ENCODE results near the gene CRLF1. TPM values are rescaled to one million over a fixed set of nuclear protein-coding genes. Genes with fewer than 3 reads are reported as not detected.

Gene CRLF1
- total RNA-seq, 1 experiment from 2014 or later, result 4.3 TPM

- DNase-seq (ENCODE audit: unreplicated experiment), result no peak
- ChIA-PET POLR2A (no interaction called here), CTCF (interaction anchor here (0.6 kb wide), 3 partner anchors 17 to 669 kb away, joined by 4 to 5 read pairs (median 4); no protein-coding TSS in a partner anchor)
- TF ChIP-seq CTCF (IDR thresholded peaks at IDR 0.05; ENCODE audit: unreplicated experiment), result no peak
- H3K9me3 Mint-ChIP-seq (ENCODE audit: unreplicated experiment), result no peaks in the 10 kb centered on the region
- H3K27ac Mint-ChIP-seq (ENCODE audit: low read depth, unreplicated experiment), result peak overlapping the region; percentile 40
- peaks cover 5% of the 10 kb centered on the region for H3K4me1 Mint-ChIP-seq (ENCODE audit: insufficient read depth, unreplicated experiment)
- BruUV-seq (replicated peaks), result no TSS peak
- no peaks in the 10 kb centered on the region for H3K36me3 Mint-ChIP-seq (ENCODE audit: insufficient read depth, unreplicated experiment)
- peaks cover 47% of the 10 kb centered on the region for H3K27me3 Mint-ChIP-seq (ENCODE audit: insufficient read depth, unreplicated experiment)
- peak overlapping the region; percentile 35 for H3K4me3 Mint-ChIP-seq (ENCODE audit: unreplicated experiment)
- intact Hi-C loops (cut with micrococcal nuclease), result no loop called here
Measured at GRCh38 chr19:18605546-18606280, 886 bp downstream of the CRLF1 start.

- peaks cover 43% of the 10 kb centered on the region for H3K27me3 Mint-ChIP-seq (ENCODE audit: insufficient read depth, unreplicated experiment)
- ChIA-PET POLR2A (no interaction called here), CTCF (interaction anchor here (0.6 kb wide), 3 partner anchors 16 to 670 kb away, joined by 4 to 5 read pairs (median 4); no protein-coding TSS in a partner anchor)
- peak overlapping the region; percentile 40 for H3K27ac Mint-ChIP-seq (ENCODE audit: low read depth, unreplicated experiment)
- intact Hi-C loops (cut with micrococcal nuclease), result no loop called here
- TF ChIP-seq CTCF (IDR thresholded peaks at IDR 0.05; ENCODE audit: unreplicated experiment), result no peak
- H3K36me3 Mint-ChIP-seq (ENCODE audit: insufficient read depth, unreplicated experiment), result no peaks in the 10 kb centered on the region
- no peaks in the 10 kb centered on the region for H3K9me3 Mint-ChIP-seq (ENCODE audit: unreplicated experiment)
- no TSS peak for BruUV-seq (replicated peaks)
- peaks cover 5% of the 10 kb centered on the region for H3K4me1 Mint-ChIP-seq (ENCODE audit: insufficient read depth, unreplicated experiment)
- H3K4me3 Mint-ChIP-seq (ENCODE audit: unreplicated experiment), result peak overlapping the region; percentile 35
- DNase-seq (ENCODE audit: unreplicated experiment), result no peak
Measured at GRCh38 chr19:18605196-18605545, 1.4 kb downstream of the CRLF1 start.

GRCh38 chr19:18604820-18605159 is 1.8 kb downstream of the CRLF1 start:
- Mint-ChIP-seq H3K36me3 (ENCODE audit: insufficient read depth, unreplicated experiment) (no peaks in the 10 kb centered on the region), H3K4me1 (ENCODE audit: insufficient read depth, unreplicated experiment) (peaks cover 5% of the 10 kb centered on the region), H3K4me3 (ENCODE audit: unreplicated experiment) (no peak overlapping the region), H3K9me3 (ENCODE audit: unreplicated experiment) (no peaks in the 10 kb centered on the region), H3K27ac (ENCODE audit: low read depth, unreplicated experiment) (no peak overlapping the region), H3K27me3 (ENCODE audit: insufficient read depth, unreplicated experiment) (peaks cover 40% of the 10 kb centered on the region)
- TF ChIP-seq CTCF (IDR thresholded peaks at IDR 0.05; ENCODE audit: unreplicated experiment), result no peak
- no TSS peak for BruUV-seq (replicated peaks)
- ChIA-PET CTCF (interaction anchor here (0.6 kb wide), 3 partner anchors 16 to 670 kb away, joined by 4 to 5 read pairs (median 4); no protein-coding TSS in a partner anchor), POLR2A (no interaction called here)
- no peak for DNase-seq (ENCODE audit: unreplicated experiment)
- intact Hi-C loops (cut with micrococcal nuclease), result no loop called here

GRCh38 chr19:18603958-18604819 is 2.4 kb downstream of the CRLF1 start:
- Mint-ChIP-seq H3K4me3 (ENCODE audit: unreplicated experiment) (no peak overlapping the region), H3K36me3 (ENCODE audit: insufficient read depth, unreplicated experiment) (no peaks in the 10 kb centered on the region), H3K27ac (ENCODE audit: low read depth, unreplicated experiment) (no peak overlapping the region), H3K27me3 (ENCODE audit: insufficient read depth, unreplicated experiment) (peaks cover 34% of the 10 kb centered on the region), H3K4me1 (ENCODE audit: insufficient read depth, unreplicated experiment) (peaks cover 5% of the 10 kb centered on the region), H3K9me3 (ENCODE audit: unreplicated experiment) (no peaks in the 10 kb centered on the region)
- no peak for DNase-seq (ENCODE audit: unreplicated experiment)
- POLR2A ChIA-PET, result interaction anchor here (1.4 kb wide), 1 partner anchor 15 kb away, joined by 3 read pairs; no protein-coding TSS in a partner anchor
- CTCF ChIA-PET, result interaction anchor here (0.6 kb wide), 1 partner anchor 39 kb away, joined by 3 read pairs; no protein-coding TSS in a partner anchor
- intact Hi-C loops (cut with micrococcal nuclease), result no loop called here
- BruUV-seq (replicated peaks), result no TSS peak
- TF ChIP-seq CTCF (IDR thresholded peaks at IDR 0.05; ENCODE audit: unreplicated experiment), result no peak

All from MCF 10A (cell line).